NCI-H524 (cell line): ENCODE results near the gene PRL.
A peak's percentile ranks its signal among the peaks of the same experiment; 100 is the strongest.

ENCODE experiments used
- DNase-seq, 2 experiments: peaks; one replicate each; lab custom pipeline; 2025; lab: John Stamatoyannopoulos, UW

Gene PRL

DNA sequence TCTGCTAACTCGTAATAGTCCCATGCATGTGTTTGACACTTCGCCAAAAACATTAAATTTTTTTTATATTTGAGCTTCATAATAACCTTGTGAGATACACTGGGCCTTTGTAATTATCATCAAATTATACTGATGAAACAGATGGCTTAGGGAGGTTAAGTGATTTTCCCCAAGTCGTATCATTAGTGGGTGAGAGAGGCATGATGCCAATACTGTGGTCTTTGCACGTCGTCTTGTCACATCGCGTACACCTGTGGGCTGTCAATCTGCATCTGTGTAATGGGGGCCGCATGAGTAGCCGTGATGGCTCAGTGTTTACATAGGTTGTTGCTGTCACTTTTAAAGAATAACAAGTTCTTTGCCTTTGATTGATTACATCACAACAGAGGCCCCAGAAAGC is 1.7 kb downstream of the PRL start:
- DNase-seq = peak; percentile 79 to 92

GRCh38 chr6:22294301-22294700 is 2.5 kb downstream of the PRL start:
- DNase-seq = peak; percentile 62 to 87

DNA sequence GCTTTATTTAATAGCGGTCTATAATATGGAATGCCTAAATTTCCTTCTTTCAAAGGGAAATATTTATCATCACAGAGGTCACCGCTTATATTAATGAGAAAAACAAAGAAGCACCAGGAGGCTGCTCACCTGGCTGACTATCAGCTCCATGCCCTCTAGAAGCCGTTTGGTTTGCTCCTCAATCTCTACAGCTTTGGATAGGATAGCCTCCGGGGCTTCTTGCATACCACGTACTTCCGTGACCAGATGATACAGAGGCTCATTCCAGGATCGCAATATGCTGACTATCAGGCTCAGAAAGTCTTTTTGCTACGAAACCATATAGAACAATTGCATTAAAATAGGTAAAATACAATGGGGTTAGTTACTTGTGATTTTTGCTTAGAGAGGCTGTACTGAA is 6.8 kb downstream of the PRL start:
- DNase-seq = no peak

DNA sequence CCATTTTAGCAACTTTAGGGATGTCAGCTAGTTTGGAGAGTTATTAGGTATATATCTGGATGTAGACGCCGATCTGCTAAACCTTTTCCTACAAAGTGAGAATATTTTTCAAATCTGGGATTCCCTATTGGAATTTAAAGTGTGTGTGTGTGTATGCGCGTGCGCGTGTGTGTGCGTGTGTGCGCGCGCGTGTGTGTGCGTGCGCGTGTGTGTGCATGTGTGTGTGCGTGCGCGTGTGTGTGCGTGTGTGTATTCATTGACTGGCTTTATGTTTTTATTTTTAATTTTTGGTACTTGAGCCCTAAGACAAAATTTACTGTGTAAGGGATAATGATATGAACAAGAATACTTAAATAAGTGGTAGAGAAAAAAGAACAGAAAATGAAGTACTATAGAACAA is 8.1 kb downstream of the PRL start:
- no peak for DNase-seq

GRCh38 chr6:22284666-22285065 is 12.2 kb downstream of the PRL start:
- no peak for DNase-seq

DNA sequence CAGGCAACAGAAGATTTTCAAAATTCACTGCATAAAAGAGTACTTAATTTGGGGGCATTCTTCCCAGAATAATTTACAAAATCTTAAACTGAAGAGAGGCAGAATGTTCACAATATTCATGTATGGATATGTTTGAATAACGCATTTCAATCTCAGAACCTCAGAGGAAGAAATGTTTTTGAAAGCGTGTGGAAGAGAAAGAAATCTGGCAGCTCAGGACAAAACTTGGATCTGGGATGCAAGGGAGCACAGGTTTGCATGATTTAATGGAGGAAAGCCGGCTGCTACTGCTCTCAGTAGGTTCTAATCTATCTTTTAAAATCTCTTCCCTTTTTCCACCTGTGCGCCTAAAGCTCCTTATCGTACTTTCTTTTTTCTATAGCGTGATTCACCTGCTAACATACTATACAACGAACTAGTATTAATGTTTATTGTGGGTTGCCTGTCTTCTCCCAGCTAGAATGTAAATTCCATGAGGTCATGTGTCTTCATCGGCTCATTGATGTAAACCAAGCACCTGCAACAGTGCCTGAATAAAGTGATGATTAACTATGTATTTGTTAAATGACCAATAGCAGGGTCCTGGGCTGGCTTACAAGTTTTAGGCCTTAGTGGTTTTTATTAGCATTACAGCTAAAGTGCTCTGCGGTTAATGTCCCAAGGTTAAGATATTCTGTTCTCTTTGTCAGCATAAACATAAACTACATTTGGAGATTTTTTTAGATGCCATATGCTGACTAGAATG is 15.3 kb downstream of the PRL start:
- DNase-seq = no peak

DNA sequence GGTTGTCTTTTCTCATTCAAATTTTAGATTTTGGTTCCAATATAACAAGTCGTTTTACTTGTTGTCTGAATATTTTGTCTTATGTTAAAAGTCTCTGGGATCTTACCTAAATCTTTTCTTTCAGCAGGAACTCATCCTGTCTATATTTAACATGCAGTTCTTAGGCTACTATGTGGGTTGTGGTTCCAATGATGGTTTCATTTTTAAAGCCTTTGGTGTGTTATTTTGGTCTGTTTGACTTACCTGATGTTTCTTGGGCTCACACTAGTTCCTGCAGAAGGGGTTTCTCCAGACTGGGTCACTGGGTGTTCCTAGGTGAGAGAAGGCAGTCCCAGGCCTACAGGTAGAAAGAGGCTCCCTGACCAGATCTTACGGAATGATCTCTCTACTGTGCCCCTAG is 17.4 kb downstream of the PRL start:
- no peak for DNase-seq

- DNase-seq = no peak
These were observed 25.8 kb downstream of the PRL start for GRCh38 chr6:22271081-22271480.

DNA sequence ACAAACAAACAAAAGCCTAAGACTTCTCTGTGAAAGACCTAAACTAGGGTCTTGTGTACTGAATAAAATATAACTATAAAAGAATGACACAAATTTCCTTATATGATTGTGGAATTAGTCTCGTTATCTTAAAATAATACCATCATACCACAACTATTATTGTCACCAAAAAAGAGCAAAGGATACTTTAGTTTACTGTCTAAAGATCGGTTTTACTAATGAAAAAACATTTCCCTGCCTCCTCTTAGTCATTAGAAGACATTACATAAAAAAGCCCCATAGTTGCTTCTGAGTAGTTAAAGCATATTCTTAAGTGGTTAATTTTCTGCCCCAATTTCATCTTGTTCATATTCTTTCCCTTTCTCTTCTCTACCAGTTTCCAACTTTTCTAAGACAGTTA is 33.1 kb downstream of the PRL start:
- DNase-seq = no peak

- DNase-seq = no peak
These were observed 42.0 kb downstream of the PRL start for GRCh38 chr6:22254886-22255285.

DNA sequence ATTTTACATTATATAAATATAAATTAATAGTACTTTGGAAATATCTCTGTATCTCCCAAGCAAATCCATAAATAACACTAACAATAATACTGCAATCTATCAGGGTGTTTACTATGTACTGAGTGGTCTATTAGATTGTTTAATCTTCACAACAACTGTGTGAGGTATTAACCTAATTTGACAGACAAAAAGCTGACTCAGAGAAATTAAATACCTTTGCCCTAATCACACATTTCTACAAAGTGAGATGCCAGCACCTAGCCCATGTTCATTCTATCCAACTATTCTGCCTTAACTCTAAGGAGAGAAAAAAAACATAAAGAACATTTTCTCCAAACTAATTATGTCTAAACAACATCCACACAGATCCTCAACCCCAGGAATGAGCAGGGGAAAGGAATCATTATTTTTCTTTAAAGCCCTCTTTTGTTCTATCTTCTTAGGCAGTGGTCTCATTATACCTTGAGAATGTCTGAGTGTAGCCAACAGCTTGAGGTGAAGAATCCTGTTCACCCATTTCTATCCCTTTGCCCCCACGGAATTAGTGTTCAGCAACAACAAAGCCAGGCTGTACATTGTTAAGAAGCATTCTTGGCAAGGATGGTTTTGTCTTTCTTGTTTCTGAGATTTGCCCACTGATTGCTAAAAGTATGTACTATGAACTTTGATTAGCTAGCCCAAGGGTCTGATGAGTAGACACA is 42.7 kb downstream of the PRL start:
- DNase-seq = no peak

DNA sequence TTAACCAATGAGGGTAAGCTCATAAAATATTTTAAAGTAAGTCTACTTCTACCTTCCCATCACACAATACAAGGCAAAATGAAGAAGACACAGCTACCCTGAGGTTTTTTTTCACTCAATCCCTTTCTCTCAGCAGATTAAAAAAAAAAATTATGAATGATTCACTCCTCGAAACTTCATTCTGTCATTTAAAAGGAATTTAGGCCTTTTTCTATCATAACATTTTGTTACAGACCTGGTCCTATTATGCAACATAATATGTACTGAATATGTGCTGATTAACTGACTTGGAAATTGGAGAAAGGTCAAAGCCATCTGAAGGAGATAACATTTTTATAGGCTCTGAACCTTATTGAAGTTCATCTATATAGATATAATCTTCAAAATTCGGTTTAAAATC is 45.5 kb downstream of the PRL start:
- DNase-seq = no peak

DNA sequence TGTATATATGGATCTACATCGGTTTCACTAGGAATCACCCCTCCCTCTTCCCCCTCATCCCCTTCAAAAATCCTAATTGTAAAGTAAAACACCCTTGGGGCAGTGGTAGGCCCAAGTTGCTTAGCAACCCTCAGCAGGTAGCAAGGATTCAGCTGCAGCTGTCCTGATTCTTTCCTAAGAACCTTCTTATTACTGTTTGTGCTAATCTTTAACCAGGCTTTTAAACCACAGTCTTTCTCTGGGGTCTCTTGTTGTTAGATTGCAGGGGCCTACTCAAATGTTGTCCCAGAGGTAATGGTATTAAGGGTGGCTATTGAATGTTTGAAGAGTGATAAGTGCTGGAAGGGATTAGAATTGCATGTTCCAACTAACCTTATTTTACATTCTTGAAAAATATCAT is 46.4 kb downstream of the PRL start:
- peak; percentile 79 to 93 for DNase-seq

GRCh38 chr6:22249711-22250350 is 47.0 kb downstream of the PRL start:
- DNase-seq = no peak

GRCh38 chr6:22248513-22249308 is 48.1 kb downstream of the PRL start:
- DNase-seq = no peak

GRCh38 chr6:22247916-22248482 is 48.8 kb downstream of the PRL start:
- DNase-seq = no peak

- DNase-seq = no peak
These were observed 56.8 kb downstream of the PRL start for GRCh38 chr6:22240025-22240424.

- no peak for DNase-seq
These were observed 57.4 kb downstream of the PRL start for GRCh38 chr6:22239261-22239921.

GRCh38 chr6:22238861-22239260 is 58.0 kb downstream of the PRL start:
- peak in 1 of 2 experiments; percentile 14 for DNase-seq

DNA sequence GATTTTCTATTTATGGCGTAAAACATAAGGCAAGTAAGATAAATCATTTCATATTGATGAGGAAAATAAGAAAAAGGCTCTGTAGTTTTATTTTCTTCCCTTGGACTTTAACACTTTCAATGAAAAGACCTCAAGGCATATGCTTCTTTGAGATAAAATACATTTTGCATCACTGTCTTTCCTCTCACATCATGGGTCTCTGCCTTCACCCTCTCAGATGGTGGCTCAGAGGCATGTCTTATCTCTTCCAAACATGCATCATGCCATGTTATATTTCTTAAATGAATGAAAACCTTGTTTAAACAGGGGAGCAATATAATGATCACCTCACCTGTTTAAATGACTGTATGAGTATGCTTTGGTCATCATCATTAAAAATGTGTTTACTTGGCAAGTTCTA is 59.3 kb downstream of the PRL start:
- no peak for DNase-seq
